Mesenteric fat pad (tissue), 1 donor: ENCODE results near the gene MCM10. TPM values are rescaled to one million over a fixed set of nuclear protein-coding genes. Genes with fewer than 3 reads are reported as not detected.
A peak's percentile ranks its signal among the peaks of the same experiment; 100 is the strongest.
"Not testable (repeated sequence)": the region's sequence is repeated elsewhere in the genome, so short reads cannot be mapped to it uniquely, and the experiment has no call there.

Experiments
- DNase-seq: peaks from one replicate; pipeline ENCODE4 v3.0.0-alpha.2; 2020; ENCODE audit warnings: low spot score
- total RNA-seq: library from RNA; stranded (reverse); fragmentation: NEBNext Ultra II Directional; extraction: Animal tissue kit (Norgen Biotek cat#: 25700); gene quantifications from one replicate; pipeline ENCODE4 v1.2.1, GENCODE V29; 2021
- donor health status: DM: yes; HTN: yes; CAD: no.

The MCM10 gene
- total RNA-seq, 1 donor from 2014 or later: 1.2 TPM

GRCh38 chr10:13219685-13220670 is 58.6 kb downstream of the MCM10 start:
- DNase-seq: peak; percentile 43

- DNase-seq: no peak
Measured at GRCh38 chr10:13221572-13221971, 60.2 kb downstream of the MCM10 start.

GRCh38 chr10:13222151-13222550 is 60.8 kb downstream of the MCM10 start:
- no peak for DNase-seq

- DNase-seq: no peak
Measured at GRCh38 chr10:13222566-13222965, 61.2 kb downstream of the MCM10 start.

- DNase-seq: no peak
Measured at GRCh38 chr10:13223241-13223640, 61.9 kb downstream of the MCM10 start.

DNA sequence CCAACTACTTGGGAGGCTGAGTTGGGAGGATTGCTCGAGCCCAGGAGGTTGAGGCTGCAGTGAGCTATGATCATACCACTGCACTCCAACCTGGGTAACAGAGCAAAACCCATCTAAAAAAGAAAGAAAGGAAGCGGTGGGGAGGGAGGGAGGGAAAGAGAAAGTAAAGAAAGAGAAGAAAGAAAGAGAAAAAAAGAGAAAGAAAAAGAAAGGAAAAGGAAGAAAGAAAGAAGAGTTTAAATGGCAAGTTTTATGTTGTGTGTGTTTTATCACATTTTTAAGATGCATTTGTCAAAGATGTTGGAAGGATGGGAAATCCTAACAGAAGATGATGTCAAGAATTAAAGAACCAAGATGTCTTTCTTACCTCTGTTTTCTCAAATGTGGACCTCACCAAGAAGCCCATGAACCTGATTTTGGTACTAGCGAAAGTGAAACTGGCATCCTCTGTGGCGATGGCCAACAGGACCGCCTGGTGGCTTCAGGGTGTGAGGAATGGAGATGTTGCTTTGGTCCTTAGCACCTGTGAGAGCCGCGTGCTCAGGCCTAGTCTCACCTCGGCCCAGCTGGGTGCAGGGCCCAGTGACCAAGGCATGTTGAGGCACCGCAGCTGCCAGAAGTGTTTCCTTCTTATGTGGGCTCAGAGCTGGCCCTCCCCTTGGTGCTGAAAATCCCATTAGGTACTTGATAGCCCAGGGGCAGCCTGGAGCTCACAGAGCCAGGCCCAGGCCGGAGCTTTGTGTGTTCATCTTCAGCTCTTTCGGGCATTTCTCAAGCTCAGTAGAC is 63.0 kb downstream of the MCM10 start:
- no peak for DNase-seq

DNA sequence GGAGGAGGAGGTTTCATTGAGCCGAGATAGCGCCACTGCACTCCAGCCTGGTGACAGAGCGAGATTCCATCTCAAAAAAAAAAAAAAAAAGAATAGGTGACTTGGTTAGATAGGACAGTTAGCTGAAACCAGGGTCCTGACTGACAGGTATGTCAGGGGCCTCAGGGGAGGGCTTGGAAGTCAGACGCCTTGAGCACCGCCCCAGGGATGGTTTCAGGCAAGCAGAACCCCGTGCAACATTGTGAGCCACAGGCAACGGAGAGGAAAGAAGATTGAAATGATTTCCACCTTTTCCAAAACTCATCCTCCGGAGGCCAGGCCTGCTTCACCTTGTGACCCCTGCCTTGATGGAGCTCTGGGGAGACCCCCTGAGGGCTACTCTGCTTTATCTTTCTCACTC is 64.2 kb downstream of the MCM10 start:
- DNase-seq: no peak

DNA sequence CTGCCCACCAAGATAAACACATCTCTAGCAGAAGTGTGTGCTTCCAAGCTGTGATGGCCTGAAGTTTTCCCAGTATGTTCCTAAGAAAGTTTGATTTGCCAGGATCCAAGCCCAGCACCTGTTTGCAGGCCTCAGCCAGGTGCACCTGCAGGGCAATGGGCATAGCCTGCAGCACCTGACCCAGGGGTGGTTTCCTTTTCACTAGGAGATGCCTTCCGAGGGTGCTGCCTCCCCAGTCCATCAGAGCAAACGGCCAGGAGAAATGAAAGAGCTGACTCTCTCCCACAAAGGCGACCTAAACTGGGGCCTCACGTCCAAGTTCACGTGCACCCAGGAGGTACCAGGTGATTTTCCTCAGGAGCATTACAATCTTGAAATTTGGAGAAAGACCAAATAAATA is 65.7 kb downstream of the MCM10 start:
- no peak for DNase-seq

- peak; percentile 26 for DNase-seq
Measured at GRCh38 chr10:13231190-13231589, 69.8 kb downstream of the MCM10 start.

- peak; percentile 41 for DNase-seq
Measured at GRCh38 chr10:13231808-13232207, 70.5 kb downstream of the MCM10 start.

GRCh38 chr10:13233358-13233757 is 72.0 kb downstream of the MCM10 start:
- DNase-seq: peak; percentile 74

- DNase-seq: peak; percentile 78
Measured at GRCh38 chr10:13234172-13234571, 72.8 kb downstream of the MCM10 start, which contains the start of gene UCMA. UCMA (minus strand) TSS chr10:13234374; CDS start chr10:13234258, 116 bp downstream.

DNA sequence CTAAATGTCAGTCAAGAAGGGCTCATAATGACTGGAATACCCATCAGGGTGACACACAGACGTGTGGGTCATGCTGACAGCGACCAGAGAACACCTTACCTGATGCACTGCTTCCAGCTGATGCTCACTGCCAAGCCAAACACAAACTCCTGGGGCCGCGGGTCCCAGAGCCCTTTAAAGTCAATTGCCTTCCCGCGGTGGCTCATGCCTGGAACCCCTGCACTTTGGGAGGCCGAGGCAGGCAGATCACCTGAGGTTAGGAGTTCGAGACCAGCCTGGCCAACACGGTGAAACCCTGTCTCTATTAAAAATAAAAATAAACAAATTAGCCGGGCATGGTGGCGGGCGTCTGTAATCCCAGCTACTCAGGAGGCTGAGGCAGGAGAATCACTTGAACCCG is 73.4 kb downstream of the MCM10 start:
- DNase-seq: peak; percentile 67

DNA sequence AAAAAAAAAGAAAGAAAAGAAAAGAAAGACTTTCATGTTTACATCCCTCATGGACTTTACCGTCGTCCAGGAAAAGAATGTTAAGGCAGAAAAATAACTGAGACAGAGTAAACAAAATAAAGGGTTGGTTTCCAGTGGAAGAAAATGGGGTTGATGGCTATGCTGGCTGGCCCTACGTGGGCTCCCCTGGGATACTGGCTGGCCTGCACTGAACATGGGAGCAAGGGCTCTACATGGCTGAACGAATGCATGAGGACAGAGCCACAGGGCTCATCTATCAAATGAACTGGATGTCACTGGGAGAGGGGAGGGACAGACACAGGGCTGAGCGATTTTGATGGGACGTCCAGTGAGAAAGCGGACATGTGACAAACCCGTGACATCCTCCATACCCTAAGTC is 75.3 kb downstream of the MCM10 start:
- peak; percentile 41 for DNase-seq

DNA sequence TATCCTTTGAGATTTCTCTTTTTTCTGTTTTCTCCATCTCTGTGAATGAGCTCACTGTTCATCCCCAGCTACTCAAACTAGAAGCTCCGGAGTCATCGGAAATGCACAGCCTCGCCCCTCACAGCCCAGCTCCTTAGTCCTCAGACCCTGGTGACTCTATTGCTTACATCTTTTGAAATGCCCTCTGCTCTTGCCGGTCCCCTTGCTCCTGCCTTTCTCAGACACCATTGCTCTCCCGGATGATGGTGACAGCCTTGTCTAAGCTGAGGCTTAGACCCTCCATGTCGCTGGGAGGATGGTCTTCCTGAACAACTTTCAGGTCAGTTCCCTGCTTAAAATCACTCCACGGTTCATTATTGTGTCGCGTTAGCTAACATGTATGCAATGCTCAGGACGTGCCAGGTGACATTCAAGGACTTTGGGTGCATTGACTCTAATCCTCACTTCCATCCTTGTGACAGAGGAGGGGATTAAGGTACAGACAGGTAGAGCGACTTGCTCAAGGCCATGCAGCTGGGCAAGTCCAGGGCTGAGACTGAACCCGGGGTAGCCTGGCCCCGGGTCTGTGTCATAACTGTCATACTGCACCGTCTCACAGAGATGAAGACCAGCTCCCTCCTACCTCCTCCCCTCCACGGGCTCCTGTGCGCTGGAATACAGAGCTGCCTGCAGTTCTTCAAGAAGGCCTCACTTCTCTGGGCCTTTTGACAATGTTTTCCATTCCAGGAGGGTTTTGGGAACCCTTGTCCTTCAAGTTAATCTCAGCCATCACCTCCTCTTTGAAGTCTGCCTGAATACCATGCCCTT is 77.1 kb downstream of the MCM10 start:
- no peak for DNase-seq

GRCh38 chr10:13239923-13240322 is 78.6 kb downstream of the MCM10 start:
- no peak for DNase-seq

GRCh38 chr10:13241613-13242012 is 80.3 kb downstream of the MCM10 start:
- DNase-seq: no peak

DNA sequence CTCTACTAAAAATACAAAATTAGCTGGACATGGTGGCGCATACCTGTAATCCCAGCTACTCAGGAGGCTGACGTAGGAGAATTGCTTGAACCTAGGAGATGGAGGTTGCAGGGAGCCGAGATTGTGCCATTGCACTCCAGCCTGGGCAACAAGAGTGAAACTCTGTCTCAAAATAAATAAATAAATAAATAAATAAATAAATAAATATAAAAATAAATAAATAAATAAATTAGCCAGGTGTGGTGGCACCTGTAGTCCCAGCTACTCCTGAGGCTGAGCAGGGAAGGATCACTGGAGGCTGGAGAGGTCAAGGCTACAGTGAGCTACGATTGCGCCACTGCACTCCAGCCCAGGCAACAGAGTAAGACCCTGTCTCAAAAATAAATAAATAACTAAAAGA is 80.9 kb downstream of the MCM10 start:
- not testable (repeated sequence) for DNase-seq

DNA sequence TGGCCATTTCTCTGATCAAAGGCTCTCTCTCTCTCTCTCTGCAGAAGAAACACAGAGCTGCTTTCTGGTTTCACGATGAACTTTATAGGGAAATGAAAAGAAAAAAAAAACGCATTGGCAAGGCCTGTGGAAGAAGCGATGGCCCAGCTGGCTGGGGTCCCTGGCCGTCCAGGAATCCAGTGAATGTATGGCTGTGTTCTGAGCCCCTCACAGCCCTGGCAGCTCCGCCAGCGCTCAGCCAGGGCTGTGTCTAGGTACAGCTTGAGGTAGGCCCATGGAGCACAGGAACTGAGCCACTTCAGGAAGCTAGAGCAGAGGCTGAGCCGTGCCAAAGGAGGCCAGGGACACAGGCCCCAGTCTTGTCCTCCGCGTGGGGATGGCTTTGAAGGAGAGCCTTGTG is 85.9 kb downstream of the MCM10 start:
- no peak for DNase-seq

DNA sequence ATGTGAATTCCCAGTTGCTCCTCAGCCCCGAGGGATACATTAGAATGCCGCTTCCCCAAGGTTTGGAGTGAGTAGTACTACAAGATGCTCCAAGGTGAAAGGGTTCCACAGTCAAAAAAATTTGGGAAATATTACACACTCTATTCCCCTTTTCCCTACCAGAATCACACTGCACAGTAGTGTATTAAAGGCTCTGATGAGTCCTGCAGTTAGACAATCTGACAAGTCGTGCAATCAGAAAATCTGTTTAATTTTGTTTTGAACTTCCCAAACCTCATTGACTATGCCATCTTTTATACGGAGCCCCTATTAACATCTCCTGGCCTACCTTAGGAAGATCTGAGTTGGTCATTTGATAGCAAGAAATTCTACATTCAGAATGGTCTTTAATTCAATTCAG is 86.4 kb downstream of the MCM10 start:
- no peak for DNase-seq

GRCh38 chr10:13253726-13254125 is 92.4 kb downstream of the MCM10 start:
- DNase-seq: no peak
